Measurements from ENCODE around the gene SLC16A6. TPM values are rescaled to one million over a fixed set of nuclear protein-coding genes. Genes with fewer than 3 reads are reported as not detected.

The SLC16A6 gene
- polyA plus RNA-seq, 3 donors = 12.3 to 24.7 (median 14.0) TPM

- H3K4me3 Mint-ChIP-seq = no peak overlapping the region
- Histone ChIP-seq H4K20me1 (ENCODE audit: insufficient read depth, low read length) (no peaks in the 10 kb centered on the region), H3K4me3 (replicated peaks in 1 of 3; ENCODE audit: low read depth in 2 of 3, low read length in 3 of 3) (no peak overlapping the region), H3K79me2 (ENCODE audit: insufficient read depth, low read length) (no peaks in the 10 kb centered on the region), H3K27ac (ENCODE audit: low read depth in 1 of 2, low read length in 2 of 2) (no peak overlapping the region), H2AFZ (ENCODE audit: insufficient read depth, low read depth, low read length, poor library complexity, severe bottlenecking) (no peak overlapping the region), H3K4me1 (ENCODE audit: control insufficient read depth in 1 of 2, insufficient read depth in 2 of 2, low read length in 2 of 2) (peaks cover 13 to 14% of the 10 kb centered on the region in 2 donors), H3K9ac (ENCODE audit: insufficient read depth, low read length, poor library complexity, severe bottlenecking) (no peak overlapping the region), H3K9me3 (replicated peaks in 1 of 2; ENCODE audit: control insufficient read depth in 1 of 2, insufficient read depth in 1 of 2, low read length in 2 of 2) (no peaks in the 10 kb centered on the region), H3K36me3 (replicated peaks in 1 of 2; ENCODE audit: control insufficient read depth in 1 of 2, insufficient read depth in 2 of 2, low read length in 2 of 2) (no peaks in the 10 kb centered on the region), H3K4me2 (replicated peaks; ENCODE audit: extremely low read depth, low read length, poor library complexity, severe bottlenecking) (no peak overlapping the region), H3K27me3 (ENCODE audit: control insufficient read depth in 2 of 2, insufficient read depth in 2 of 2, low read length in 2 of 2) (no peaks in the 10 kb centered on the region)
- no peak for TF ChIP-seq CTCF (IDR thresholded peaks at IDR 0.05)
- H3K27me3 Mint-ChIP-seq (ENCODE audit: low read depth in 3 of 3) = peaks cover 0 to 2% (median 0%) of the 10 kb centered on the region in 3 donors
- peaks cover 31% of the 10 kb centered on the region for H3K4me1 Mint-ChIP-seq
- 37% methylated on average over 3 of the region's 10 CpGs for WGBS (ENCODE audit: insufficient coverage)
- peaks cover 12 to 30% of the 10 kb centered on the region in 2 donors for H3K36me3 Mint-ChIP-seq
- H3K27ac Mint-ChIP-seq = no peak overlapping the region
- intact Hi-C loops (cut with micrococcal nuclease) = no loop called here
- peak in 1 of 3 donors; percentile 50 for DNase-seq
- peaks cover 0 to 2% (median 0%) of the 10 kb centered on the region in 7 donors for H3K9me3 Mint-ChIP-seq
Observed at GRCh38 chr17:68324114-68324513, 33.2 kb upstream of the SLC16A6 start.

GRCh38 chr17:68322630-68323029, 31.7 kb upstream of the SLC16A6 start:
- intact Hi-C loops (cut with micrococcal nuclease) = no loop called here
- Mint-ChIP-seq H3K9me3 (peaks cover 0 to 2% (median 0%) of the 10 kb centered on the region in 7 donors), H3K36me3 (peaks cover 12 to 28% of the 10 kb centered on the region in 2 donors), H3K27me3 (ENCODE audit: low read depth in 3 of 3) (peaks cover 0 to 2% (median 1%) of the 10 kb centered on the region in 3 donors), H3K4me3 (no peak overlapping the region), H3K4me1 (peaks cover 43% of the 10 kb centered on the region), H3K27ac (no peak overlapping the region)
- DNase-seq = no peak
- Histone ChIP-seq H3K27me3 (ENCODE audit: control insufficient read depth in 2 of 2, insufficient read depth in 2 of 2, low read length in 2 of 2) (no peaks in the 10 kb centered on the region), H3K36me3 (replicated peaks in 1 of 2; ENCODE audit: control insufficient read depth in 1 of 2, insufficient read depth in 2 of 2, low read length in 2 of 2) (no peaks in the 10 kb centered on the region), H3K4me3 (replicated peaks in 1 of 3; ENCODE audit: low read depth in 2 of 3, low read length in 3 of 3) (no peak overlapping the region), H3K79me2 (ENCODE audit: insufficient read depth, low read length) (no peaks in the 10 kb centered on the region), H4K20me1 (ENCODE audit: insufficient read depth, low read length) (no peaks in the 10 kb centered on the region), H3K4me1 (ENCODE audit: control insufficient read depth in 1 of 2, insufficient read depth in 2 of 2, low read length in 2 of 2) (peaks cover 28 to 29% of the 10 kb centered on the region in 2 donors), H3K27ac (ENCODE audit: low read depth in 1 of 2, low read length in 2 of 2) (no peak overlapping the region), H3K9ac (ENCODE audit: insufficient read depth, low read length, poor library complexity, severe bottlenecking) (no peak overlapping the region), H2AFZ (ENCODE audit: insufficient read depth, low read depth, low read length, poor library complexity, severe bottlenecking) (no peak overlapping the region), H3K4me2 (replicated peaks; ENCODE audit: extremely low read depth, low read length, poor library complexity, severe bottlenecking) (no peak overlapping the region), H3K9me3 (replicated peaks in 1 of 2; ENCODE audit: control insufficient read depth in 1 of 2, insufficient read depth in 1 of 2, low read length in 2 of 2) (no peaks in the 10 kb centered on the region)
- no peak for TF ChIP-seq CTCF (IDR thresholded peaks at IDR 0.05)
- 100% methylated on average over 2 of the region's 3 CpGs for WGBS (ENCODE audit: insufficient coverage)
